ENCODE measurements around the gene RABGEF1. TPM values are rescaled to one million over a fixed set of nuclear protein-coding genes. Genes with fewer than 3 reads are reported as not detected.
A peak's percentile ranks its signal among the peaks of the same experiment; 100 is the strongest.
"Not testable (repeated sequence)": the region's sequence is repeated elsewhere in the genome, so short reads cannot be mapped to it uniquely, and the experiment has no call there.

The RABGEF1 gene
- total RNA-seq, 4 donors from 2014 or later, result 31.0 to 55.1 (median 47.9) TPM

- intact Hi-C loops (cut with DNase I), result no loop called here
- H3K27me3 ChIP-seq, result no peaks in the 10 kb centered on the region
- no peaks in the 10 kb centered on the region for H3K9me3 ChIP-seq
- WGBS, 2 donors, result 75 to 85% methylated on average over 3 to 4 of the region's 8 CpGs
- H3K36me3 ChIP-seq, result no peaks in the 10 kb centered on the region
- peaks cover 0 to 8% of the 10 kb centered on the region in 2 donors for H3K4me1 ChIP-seq
- TF ChIP-seq POLR2A (IDR thresholded peaks at IDR 0.05), result no peak
- no peak for TF ChIP-seq CTCF (IDR thresholded peaks at IDR 0.05)
- DNase-seq, result no peak
- H3K27ac ChIP-seq, result no peak overlapping the region
- no peak overlapping the region for H3K4me3 ChIP-seq (replicated peaks in 1 of 3)
Measured at GRCh38 chr7:66839814-66840213, 99.3 kb downstream of the RABGEF1 start.

GRCh38 chr7:66840316-66840715, 99.8 kb downstream of the RABGEF1 start:
- TF ChIP-seq CTCF (IDR thresholded peaks at IDR 0.05), result no peak
- no peak for TF ChIP-seq POLR2A (IDR thresholded peaks at IDR 0.05)
- Histone ChIP-seq H3K27ac (no peak overlapping the region), H3K27me3 (no peaks in the 10 kb centered on the region), H3K4me1 (peaks cover 1 to 9% of the 10 kb centered on the region in 2 donors), H3K9me3 (no peaks in the 10 kb centered on the region), H3K36me3 (no peaks in the 10 kb centered on the region), H3K4me3 (replicated peaks in 1 of 3) (no peak overlapping the region)
- WGBS, 2 donors, result 90 to 92% methylated on average over 5 of the region's 5 CpGs
- intact Hi-C loops (cut with DNase I), result no loop called here
- DNase-seq, result no peak

DNA sequence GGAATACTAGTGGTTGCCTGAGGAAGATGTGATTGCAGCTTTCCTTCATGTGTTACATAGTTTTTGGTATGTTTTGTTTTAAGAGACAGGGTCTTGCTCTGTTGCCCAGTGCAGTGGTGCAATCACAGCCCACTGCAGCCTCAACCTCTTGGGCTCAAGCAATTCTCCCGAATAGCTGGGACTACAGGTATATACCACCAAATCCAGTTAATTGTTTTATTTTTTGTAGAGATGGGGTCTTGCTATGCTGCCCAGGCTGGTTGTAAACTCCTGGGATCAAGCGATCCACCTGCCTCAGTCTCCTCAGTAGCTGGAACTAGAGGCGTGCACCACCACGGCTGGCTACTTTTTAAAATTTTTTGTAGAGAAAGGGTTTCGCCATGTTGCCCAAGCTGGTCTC, 101.4 kb downstream of the RABGEF1 start:
- Histone ChIP-seq H3K4me3 (replicated peaks in 1 of 3) (no peak overlapping the region), H3K36me3 (no peaks in the 10 kb centered on the region), H3K27ac (no peak overlapping the region), H3K27me3 (no peaks in the 10 kb centered on the region), H3K4me1 (peaks cover 7 to 16% of the 10 kb centered on the region in 2 donors), H3K9me3 (no peaks in the 10 kb centered on the region)
- WGBS, 2 donors, result 99 to 100% methylated on average over 5 of the region's 5 CpGs
- intact Hi-C loops (cut with DNase I), result loop anchor here (2.0 kb wide), 1 partner anchor 79 kb away; the partner anchor contains the start of gene TMEM248
- no peak for DNase-seq
- TF ChIP-seq POLR2A (IDR thresholded peaks at IDR 0.05), result no peak

DNA sequence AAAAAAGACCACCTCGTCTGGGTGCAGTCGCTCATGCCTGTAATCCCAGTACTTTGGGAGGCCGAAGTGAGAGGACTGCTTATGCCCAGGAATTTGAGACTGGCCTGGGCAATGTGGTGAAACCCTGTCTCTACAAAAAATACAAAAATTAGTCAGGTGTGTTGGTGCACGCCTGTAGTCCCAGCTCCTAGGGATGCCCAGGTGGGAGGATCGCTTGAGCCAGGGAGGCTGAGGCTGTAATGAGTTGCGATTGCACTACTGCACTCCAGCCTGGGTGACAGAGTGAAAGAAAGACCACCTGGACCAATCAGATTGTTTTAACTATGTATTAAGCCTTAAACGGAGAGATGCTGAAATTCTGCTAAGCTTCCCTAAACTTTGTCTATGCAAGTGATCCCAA, 103.0 kb downstream of the RABGEF1 start:
- H3K9me3 ChIP-seq; H3K4me3 ChIP-seq (replicated peaks in 1 of 3); H3K36me3 ChIP-seq; H3K27ac ChIP-seq; H3K27me3 ChIP-seq; DNase-seq: not testable (repeated sequence)
- intact Hi-C loops (cut with DNase I), result loop anchor here (2.0 kb wide), 1 partner anchor 77 kb away; the partner anchor contains the start of gene TMEM248
- H3K4me1 ChIP-seq, result peaks cover 7 to 16% of the 10 kb centered on the region in 2 donors
- 62 to 65% methylated on average over 7 of the region's 7 CpGs for WGBS, 2 donors

- no peaks in the 10 kb centered on the region for H3K36me3 ChIP-seq
- intact Hi-C loops (cut with DNase I), result no loop called here
- peaks cover 7 to 16% of the 10 kb centered on the region in 2 donors for H3K4me1 ChIP-seq
- peak overlapping the region; percentile 70 to 88 (median 78) for H3K4me3 ChIP-seq (replicated peaks in 1 of 3)
- peak; percentile 14 to 93 for TF ChIP-seq POLR2A (IDR thresholded peaks at IDR 0.05)
- peak in 2 of 6 experiments; percentile 32 to 43 for TF ChIP-seq CTCF (IDR thresholded peaks at IDR 0.05)
- H3K27me3 ChIP-seq, result no peaks in the 10 kb centered on the region
- peak; percentile 98 for DNase-seq
- no peaks in the 10 kb centered on the region for H3K9me3 ChIP-seq
- WGBS, 2 donors, result 0 to 1% methylated on average over 11 to 28 of the region's 61 CpGs
- H3K27ac ChIP-seq, result peak overlapping the region; percentile 84 to 92 (median 89)
Measured at GRCh38 chr7:66844552-66845378, 104.2 kb downstream of the RABGEF1 start.
